ENCODE results near the gene RLBP1. TPM values are rescaled to one million over a fixed set of nuclear protein-coding genes. Genes with fewer than 3 reads are reported as not detected.

RLBP1 gene
- total and polyA plus RNA-seq, 9 of the 15 experiments (the other 6 are each of a cell fraction or from before 2014, with no cell fraction given), result 0.05 TPM; not detected in 8

GRCh38 chr15:89177116-89177515, 44.3 kb downstream of the RLBP1 start:
- no peak for ATAC-seq
- Histone ChIP-seq H3K9ac (ENCODE audit: insufficient read depth in 1 of 2, low read depth in 2 of 2, low read length in 2 of 2) (no peak overlapping the region), H2AFZ (ENCODE audit: low read depth, low read length) (no peak overlapping the region), H3K9me1 (ENCODE audit: control insufficient read depth, insufficient read depth, low read length) (no peaks in the 10 kb centered on the region), H3K27me3 (ENCODE audit: control insufficient read depth in 2 of 2, insufficient read depth in 2 of 2, low read length in 2 of 2) (no peaks in the 10 kb centered on the region), H3K9me3 (replicated peaks; ENCODE audit: control insufficient read depth, insufficient read depth, low read depth, low read length) (no peaks in the 10 kb centered on the region), H4K20me1 (replicated peaks; ENCODE audit: control insufficient read depth, insufficient read depth, low read length) (no peaks in the 10 kb centered on the region), H3K36me3 (ENCODE audit: control insufficient read depth, insufficient read depth, low read length) (peaks cover 79% of the 10 kb centered on the region), H3K27ac (ENCODE audit: extremely low read depth, low read depth, low read length) (no peak overlapping the region), H3K79me2 (ENCODE audit: control insufficient read depth, insufficient read depth, low read length) (peaks cover 2% of the 10 kb centered on the region; the same call in 1 of the 3 replicates), H3K4me3 (no peak overlapping the region), H3K4me2 (ENCODE audit: insufficient read depth, low read length) (no peak overlapping the region), H3K4me1 (replicated peaks in 1 of 2; ENCODE audit: control insufficient read depth in 2 of 2, insufficient read depth in 2 of 2, low read length in 2 of 2) (no peaks in the 10 kb centered on the region)
- intact Hi-C loops (cut with micrococcal nuclease), result loop anchor here (1.0 to 5.0 kb wide), 3 partner anchors 120 to 280 kb away; partner anchors contain the start of gene HAPLN3
- peak; percentile 29 for FAIRE-seq
- 95% methylated on average over 12 of the region's 12 CpGs for WGBS (ENCODE audit: insufficient coverage, low coverage, missing lambda C conversion rate)
- no peak for DNase-seq (ENCODE audit: extremely low read depth in 1 of 4, low spot score in 3 of 4)
- in situ Hi-C loops (cut with MboI), result loop anchor here (5.0 to 10.0 kb wide), 2 partner anchors 120 to 292 kb away; no protein-coding TSS in a partner anchor
- POLR2A ChIA-PET, result interaction anchor here (1.0 to 1.2 kb wide), 2 partner anchors 17 to 79 kb away, joined by 3 read pairs; no protein-coding TSS in a partner anchor
- CTCF ChIA-PET (ENCODE audit: low intra/inter-chr PET ratio), result interaction anchor here (0.6 to 3.4 kb wide), 5 partner anchors 118 to 298 kb away, joined by 3 to 39 read pairs (median 5); no protein-coding TSS in a partner anchor
- no TSS peak for BruUV-seq (replicated peaks)
- TF ChIP-seq ETS2 (tag; IDR thresholded peaks at IDR 0.05; ENCODE audit: borderline replicate concordance, poor library complexity, severe bottlenecking), result no peak

GRCh38 chr15:89175617-89176191, 45.7 kb downstream of the RLBP1 start:
- Histone ChIP-seq H3K79me2 (ENCODE audit: control insufficient read depth, insufficient read depth, low read length) (peaks cover 2% of the 10 kb centered on the region; the same call in 1 of the 3 replicates), H3K9ac (ENCODE audit: insufficient read depth in 1 of 2, low read depth in 2 of 2, low read length in 2 of 2) (no peak overlapping the region), H2AFZ (ENCODE audit: low read depth, low read length) (no peak overlapping the region), H3K4me3 (no peak overlapping the region), H3K4me2 (ENCODE audit: insufficient read depth, low read length) (no peak overlapping the region), H3K36me3 (ENCODE audit: control insufficient read depth, insufficient read depth, low read length) (peaks cover 80% of the 10 kb centered on the region), H3K9me1 (ENCODE audit: control insufficient read depth, insufficient read depth, low read length) (no peaks in the 10 kb centered on the region), H3K27me3 (ENCODE audit: control insufficient read depth in 2 of 2, insufficient read depth in 2 of 2, low read length in 2 of 2) (no peaks in the 10 kb centered on the region), H4K20me1 (replicated peaks; ENCODE audit: control insufficient read depth, insufficient read depth, low read length) (no peaks in the 10 kb centered on the region), H3K4me1 (replicated peaks in 1 of 2; ENCODE audit: control insufficient read depth in 2 of 2, insufficient read depth in 2 of 2, low read length in 2 of 2) (no peaks in the 10 kb centered on the region), H3K9me3 (replicated peaks; ENCODE audit: control insufficient read depth, insufficient read depth, low read depth, low read length) (no peaks in the 10 kb centered on the region), H3K27ac (ENCODE audit: extremely low read depth, low read depth, low read length) (no peak overlapping the region)
- intact Hi-C loops (cut with micrococcal nuclease) (loop anchor here (5.0 kb wide), 2 partner anchors 143 to 278 kb away; partner anchors contain the start of gene HAPLN3), in situ Hi-C loops (cut with MboI) (loop anchor here (5.0 to 10.0 kb wide), 2 partner anchors 118 to 291 kb away; no protein-coding TSS in a partner anchor)
- no TSS peak for BruUV-seq (replicated peaks)
- 69% methylated on average over 13 of the region's 13 CpGs for WGBS (ENCODE audit: insufficient coverage, low coverage, missing lambda C conversion rate)
- CTCF ChIA-PET (ENCODE audit: low intra/inter-chr PET ratio), result no interaction called here
- POLR2A ChIA-PET, result interaction anchor here (0.7 to 1.2 kb wide), 2 partner anchors 14 to 25 kb away, joined by 3 to 4 read pairs; no protein-coding TSS in a partner anchor
- DNase-seq (ENCODE audit: extremely low read depth in 1 of 4, low spot score in 3 of 4), result no peak
- FAIRE-seq, result no peak
- ATAC-seq, result no peak
- TF ChIP-seq HDGF (IDR thresholded peaks at IDR 0.05) (no peak), ZEB2 (IDR thresholded peaks at IDR 0.05) (no peak), L3MBTL2 (IDR thresholded peaks at IDR 0.05) (no peak), POLR2AphosphoS5 (IDR thresholded peaks at IDR 0.05; ENCODE audit: control insufficient read depth, insufficient read depth, low read depth, low read length) (no peak), CTCF (IDR thresholded peaks at IDR 0.05 in 2 of 3, conservative IDR thresholded peaks at IDR 0.05 in 1 of 3; ENCODE audit: insufficient read depth in 2 of 3, low read depth in 1 of 3, low read length in 3 of 3) (no peak), DDX20 (tag; IDR thresholded peaks at IDR 0.05; ENCODE audit: low read depth) (no peak), SIN3B (IDR thresholded peaks at IDR 0.05; ENCODE audit: low read depth) (no peak), ZNF655 (CRISPR knock-in tag; IDR thresholded peaks at IDR 0.05) (no peak), RFX7 (CRISPR knock-in tag; IDR thresholded peaks at IDR 0.05) (no peak), NFIX (CRISPR knock-in tag; IDR thresholded peaks at IDR 0.05; ENCODE audit: low read depth) (no peak), ZNF76 (CRISPR knock-in tag; IDR thresholded peaks at IDR 0.05; ENCODE audit: borderline replicate concordance) (no peak)

All from K562 (cell line).